NCI-H1105 treated with DMSO at 0.1 percent for 48 hours (cell line): ENCODE data around the gene UBE2L3.
A peak's percentile ranks its signal among the peaks of the same experiment; 100 is the strongest.
"Not testable (repeated sequence)": the region's sequence is repeated elsewhere in the genome, so short reads cannot be mapped to it uniquely, and the experiment has no call there.

Experiments
- DNase-seq: peaks from one replicate; lab custom pipeline; 2025; lab: John Stamatoyannopoulos, UW

The UBE2L3 gene

GRCh38 chr22:21571679-21572078, 4.2 kb downstream of the UBE2L3 start:
- DNase-seq, result no peak

- DNase-seq, result no peak
Observed at GRCh38 chr22:21573293-21573734, 5.8 kb downstream of the UBE2L3 start.

- no peak for DNase-seq
Observed at GRCh38 chr22:21573750-21574494, 6.4 kb downstream of the UBE2L3 start.

- DNase-seq, result no peak
Observed at GRCh38 chr22:21579474-21579851, 11.9 kb downstream of the UBE2L3 start.

- DNase-seq, result not testable (repeated sequence)
Observed at GRCh38 chr22:21580623-21581007, 13.1 kb downstream of the UBE2L3 start.

- not testable (repeated sequence) for DNase-seq
Observed at GRCh38 chr22:21581009-21581713, 13.6 kb downstream of the UBE2L3 start.

- peak; percentile 88 for DNase-seq
Observed at GRCh38 chr22:21582801-21583740, 15.6 kb downstream of the UBE2L3 start.

- DNase-seq, result no peak
Observed at GRCh38 chr22:21585389-21585788, 17.9 kb downstream of the UBE2L3 start.

GRCh38 chr22:21587803-21588611, 20.5 kb downstream of the UBE2L3 start:
- DNase-seq, result no peak

GRCh38 chr22:21589396-21589795, 21.9 kb downstream of the UBE2L3 start:
- no peak for DNase-seq

- DNase-seq, result no peak
Observed at GRCh38 chr22:21590809-21591641, 23.5 kb downstream of the UBE2L3 start.

GRCh38 chr22:21591695-21592094, 24.2 kb downstream of the UBE2L3 start:
- no peak for DNase-seq

- DNase-seq, result no peak
Observed at GRCh38 chr22:21592422-21592821, 24.9 kb downstream of the UBE2L3 start.

- no peak for DNase-seq
Observed at GRCh38 chr22:21593406-21594232, 26.1 kb downstream of the UBE2L3 start.

GRCh38 chr22:21594865-21595452, 27.4 kb downstream of the UBE2L3 start:
- DNase-seq, result no peak

GRCh38 chr22:21596356-21597135, 29.0 kb downstream of the UBE2L3 start:
- DNase-seq, result not testable (repeated sequence)

GRCh38 chr22:21598302-21598701, 30.8 kb downstream of the UBE2L3 start:
- no peak for DNase-seq
